RPMI8226 (cell line): Measurements from ENCODE around the gene L3MBTL1.
A peak's percentile ranks its signal among the peaks of the same experiment; 100 is the strongest.

Source experiments
- DNase-seq: peaks from one replicate; pipeline ENCODE4 v3.0.0-alpha.2; 2015

L3MBTL1 gene

DNA sequence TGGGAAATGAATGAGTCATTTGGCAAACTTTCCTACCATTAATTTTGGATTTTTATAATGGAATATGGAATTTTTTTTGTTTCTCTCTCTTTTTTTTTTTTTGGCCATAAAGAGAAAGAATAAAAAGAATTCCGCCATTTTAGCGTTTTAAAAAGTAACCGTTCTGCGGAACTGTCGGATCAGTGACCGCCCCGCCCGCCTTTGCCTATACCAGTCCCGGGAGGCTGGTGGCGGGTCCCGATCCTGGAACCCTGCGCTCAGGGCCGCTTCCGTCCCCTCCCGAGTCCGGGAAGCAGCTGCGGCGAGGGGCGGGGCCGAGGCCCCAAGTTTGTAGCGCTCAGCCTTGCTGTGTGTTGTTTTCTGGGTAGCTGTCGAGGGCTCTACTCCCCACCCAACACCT, 609 bp downstream of the L3MBTL1 start:
- no peak for DNase-seq

DNA sequence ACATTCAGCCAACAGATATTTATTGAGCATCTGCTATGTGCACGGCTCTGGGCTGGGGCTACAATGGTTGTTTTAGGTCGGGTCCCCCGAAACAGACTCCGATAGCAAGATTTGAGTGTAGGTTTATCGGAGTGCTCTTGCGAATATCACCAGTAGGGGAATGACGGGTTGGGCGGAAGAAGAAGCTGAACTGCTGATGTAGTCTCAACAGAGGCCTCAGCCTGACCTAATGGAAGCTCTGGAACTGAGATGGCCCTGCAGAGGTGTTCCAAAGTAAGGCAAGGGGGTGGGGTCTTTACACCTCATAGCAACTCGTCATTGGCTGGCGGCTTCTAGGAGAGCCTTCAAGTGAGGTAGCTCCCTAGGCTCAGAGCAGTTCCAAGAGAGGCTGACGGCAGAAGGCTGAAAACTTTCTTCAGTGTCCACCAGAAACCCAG, 1.1 kb downstream of the L3MBTL1 start:
- DNase-seq = no peak

DNA sequence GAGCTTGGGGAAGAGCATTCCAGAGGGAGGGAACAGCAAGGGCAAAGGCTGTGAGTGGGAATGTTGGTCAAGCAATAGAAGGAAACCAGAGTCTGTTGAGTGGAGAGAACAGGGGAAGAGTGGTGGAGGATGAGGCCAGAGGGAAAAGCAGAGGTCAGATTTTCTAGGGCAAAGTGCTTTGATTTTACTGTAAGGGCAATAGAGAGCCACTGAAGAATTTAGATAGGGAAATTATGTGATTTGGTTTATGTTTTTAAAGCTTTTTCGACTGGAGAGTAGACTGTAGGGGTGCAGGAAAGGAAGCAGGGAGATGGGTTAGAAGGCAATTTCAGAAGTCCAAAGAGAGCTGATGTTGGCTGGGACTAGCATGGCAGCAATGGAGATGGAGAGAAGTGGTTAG, 4.4 kb downstream of the L3MBTL1 start:
- DNase-seq = no peak

DNA sequence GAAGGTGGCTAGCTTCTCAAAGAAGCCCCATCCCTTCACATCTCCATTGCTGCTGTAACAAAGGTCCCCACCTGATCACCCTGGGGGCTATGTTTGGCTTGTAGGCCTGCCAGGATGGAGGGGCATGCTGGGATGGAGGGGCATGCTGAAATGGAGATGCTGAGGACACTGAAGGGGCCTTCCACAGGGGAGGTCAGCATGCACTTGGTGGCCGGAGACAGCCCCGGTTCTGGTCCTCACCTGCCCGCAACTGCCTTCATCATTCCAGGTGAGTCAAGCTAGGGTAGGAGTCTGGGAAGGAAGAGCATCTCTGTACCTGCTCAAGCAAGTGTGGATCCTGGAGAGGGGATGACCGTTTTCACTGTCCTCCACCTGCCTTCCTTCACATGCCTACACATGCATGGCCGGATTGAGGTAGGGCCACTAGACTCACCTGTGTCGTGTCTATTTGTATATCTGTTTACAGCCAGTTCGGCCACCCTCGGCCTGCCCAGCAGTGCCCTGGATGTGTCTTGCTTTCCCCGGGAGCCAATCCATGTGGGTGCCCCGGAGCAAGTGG, 6.0 kb downstream of the L3MBTL1 start:
- no peak for DNase-seq

DNA sequence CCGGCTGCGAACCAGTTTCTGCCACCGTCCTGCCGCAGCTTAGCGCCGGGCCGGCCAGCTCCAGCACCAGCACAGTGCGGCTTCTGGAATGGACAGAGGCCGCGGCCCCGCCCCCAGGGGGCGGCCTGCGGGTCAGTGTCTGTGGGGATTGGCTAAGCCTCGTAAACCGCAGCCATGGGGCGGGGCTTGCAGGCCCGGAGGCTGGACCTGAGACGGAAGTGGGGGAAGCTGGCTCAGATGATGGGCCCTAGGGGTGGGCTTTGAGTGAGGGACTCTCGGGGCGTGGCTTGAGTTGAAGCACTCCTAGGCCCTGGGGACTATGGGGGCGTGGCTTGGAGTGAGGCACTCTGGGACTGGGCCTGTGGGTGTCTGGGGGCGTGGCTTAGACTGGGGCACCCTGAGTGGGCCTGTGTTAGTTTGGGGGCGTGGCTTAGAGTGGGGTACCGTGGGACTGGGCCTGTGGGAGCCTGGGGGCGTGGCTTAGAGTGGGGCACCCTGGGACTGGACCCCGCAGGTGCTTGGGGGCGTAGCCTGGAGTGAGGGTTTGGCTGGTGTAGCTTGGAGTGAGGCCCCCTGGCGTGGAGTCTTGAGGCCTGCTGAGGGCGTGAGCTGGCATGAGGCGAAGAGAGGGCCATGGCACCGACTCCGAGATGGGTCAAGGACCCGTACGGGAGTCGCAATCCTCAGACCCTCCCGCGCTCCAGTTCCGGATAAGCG, 6.6 kb downstream of the L3MBTL1 start:
- DNase-seq = peak; percentile 98

DNA sequence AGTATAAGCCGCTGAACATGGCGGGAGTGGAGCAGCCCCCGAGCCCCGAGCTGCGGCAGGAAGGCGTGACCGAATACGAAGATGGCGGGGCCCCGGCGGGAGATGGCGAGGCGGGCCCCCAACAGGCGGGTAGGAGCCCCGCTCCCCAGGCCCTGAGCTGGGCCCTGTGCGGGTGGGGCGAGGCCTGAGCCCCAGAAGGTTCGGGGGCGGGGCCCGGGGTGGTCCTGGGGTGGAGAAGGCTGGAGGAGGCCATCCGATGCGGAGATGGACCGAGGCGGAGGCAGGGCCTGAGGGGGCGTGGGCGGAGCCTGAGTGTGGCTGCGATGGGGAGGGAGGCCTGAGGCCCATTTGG, 7.1 kb downstream of the L3MBTL1 start:
- DNase-seq = no peak

DNA sequence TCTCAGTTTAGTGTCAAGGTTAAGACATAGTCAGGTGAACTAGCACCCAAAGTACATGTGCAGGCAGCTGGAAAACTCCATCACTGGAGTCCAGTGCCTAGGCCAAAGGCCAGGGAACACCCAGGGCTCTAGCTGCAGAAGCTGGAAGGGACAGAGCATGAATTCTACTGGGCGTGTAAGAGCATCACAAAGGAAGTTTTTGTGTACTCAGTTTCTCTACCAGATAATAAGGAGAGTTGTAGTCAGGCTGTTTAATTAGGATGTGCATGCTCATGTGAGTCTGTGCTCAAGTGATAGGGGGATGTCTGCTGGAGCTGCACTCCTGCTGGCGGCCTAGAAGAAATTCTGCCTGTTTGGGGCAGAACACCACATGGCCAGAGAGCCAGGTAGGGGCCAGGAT, 8.1 kb downstream of the L3MBTL1 start:
- no peak for DNase-seq

DNA sequence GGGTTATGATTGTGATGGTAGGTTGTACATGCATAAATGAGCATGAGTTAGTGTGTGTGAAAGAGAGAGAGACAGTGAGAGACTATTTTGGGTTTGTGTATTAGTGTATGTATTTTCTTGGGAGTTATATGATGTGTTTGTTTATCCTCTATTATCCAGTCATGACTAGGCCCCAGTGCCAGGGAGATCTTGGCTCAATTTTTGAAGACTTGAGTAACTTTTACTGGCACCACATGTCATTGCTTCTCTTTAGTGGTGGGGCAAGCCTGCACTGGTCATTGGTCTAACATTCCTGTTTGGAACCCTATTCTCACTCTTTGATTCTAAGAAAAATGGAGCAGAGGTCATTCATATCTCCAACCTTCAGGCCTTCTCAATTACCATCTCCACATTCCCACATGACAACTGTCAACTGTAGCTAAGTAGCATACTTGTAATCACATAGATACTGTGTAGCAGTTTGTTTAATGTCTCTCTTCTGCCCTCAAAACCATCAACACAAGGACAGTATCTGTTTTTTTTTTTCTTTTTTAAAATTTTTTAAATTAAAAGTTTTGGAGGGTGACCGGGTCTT, 8.8 kb downstream of the L3MBTL1 start:
- DNase-seq = no peak

DNA sequence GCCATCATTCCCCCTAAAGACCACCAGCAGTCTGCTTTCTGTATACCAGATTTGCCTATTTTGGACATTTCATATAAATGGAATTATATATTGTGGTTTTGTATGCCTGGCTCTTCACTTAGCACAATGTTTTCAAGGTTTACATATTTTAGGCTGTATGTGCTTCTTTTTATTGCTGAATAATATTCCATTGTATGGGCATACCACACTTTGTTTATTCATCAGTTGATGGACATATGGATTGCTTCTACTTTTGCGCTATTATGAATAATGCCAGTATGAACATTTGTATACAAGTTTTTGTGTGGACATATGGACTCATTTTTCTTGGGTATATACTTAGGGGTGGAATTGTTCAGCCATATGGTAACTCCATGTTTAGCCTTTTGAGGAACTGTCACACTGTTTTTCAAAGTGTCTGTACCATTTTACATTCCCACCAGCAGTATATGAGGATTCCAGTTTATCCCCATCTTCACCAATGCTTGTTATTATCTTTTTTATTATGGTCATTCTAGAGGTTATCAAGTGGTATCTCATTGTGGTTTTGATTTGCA, 12.7 kb downstream of the L3MBTL1 start:
- no peak for DNase-seq

DNA sequence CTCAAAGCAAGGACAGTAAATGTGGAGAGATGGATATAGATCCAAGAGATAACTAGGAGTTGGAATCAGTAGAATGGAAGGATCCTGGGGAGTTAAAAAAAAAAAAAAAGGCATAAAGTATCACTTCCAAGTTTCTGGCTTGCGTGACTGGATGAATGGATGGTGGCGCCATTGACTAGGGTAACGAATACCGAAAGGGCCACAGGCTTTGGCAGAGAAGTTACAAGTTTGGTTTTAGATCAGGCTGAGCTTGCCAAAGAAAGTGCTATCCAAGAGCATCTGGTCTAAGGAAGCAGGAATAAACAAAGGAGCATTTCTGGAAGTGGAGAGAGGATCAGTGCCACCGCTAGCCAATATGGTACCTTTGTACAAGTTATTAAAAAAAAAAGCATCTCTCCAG, 17.5 kb downstream of the L3MBTL1 start:
- no peak for DNase-seq

DNA sequence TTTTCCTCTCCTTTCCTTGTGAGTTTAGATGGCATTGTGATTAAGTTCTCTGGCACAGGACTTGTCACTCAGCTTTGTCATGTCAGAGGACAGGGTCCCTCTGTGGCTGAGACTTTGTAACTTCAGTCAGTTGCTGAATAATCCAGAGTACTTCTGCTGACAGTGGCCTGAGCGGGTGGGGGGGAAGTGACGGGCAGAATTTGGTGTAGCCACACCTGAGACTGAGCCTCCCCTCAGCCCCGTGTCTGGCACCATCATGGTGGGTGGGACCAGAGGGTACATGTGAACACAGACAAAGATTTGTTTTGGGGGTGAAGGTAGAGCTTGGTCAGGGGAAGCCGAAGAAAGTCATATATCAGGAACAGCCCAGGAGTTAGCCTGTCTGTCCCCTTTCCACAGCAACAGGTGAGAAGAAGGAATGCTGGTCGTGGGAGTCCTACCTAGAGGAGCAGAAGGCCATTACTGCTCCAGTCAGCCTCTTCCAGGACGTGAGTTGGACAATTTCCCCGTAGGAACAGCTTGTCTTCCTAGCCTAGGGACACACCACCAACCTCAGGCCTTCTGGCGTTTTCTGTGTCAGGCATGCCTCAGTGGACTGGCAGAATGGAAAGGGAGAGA, 20.9 kb downstream of the L3MBTL1 start:
- DNase-seq = no peak

DNA sequence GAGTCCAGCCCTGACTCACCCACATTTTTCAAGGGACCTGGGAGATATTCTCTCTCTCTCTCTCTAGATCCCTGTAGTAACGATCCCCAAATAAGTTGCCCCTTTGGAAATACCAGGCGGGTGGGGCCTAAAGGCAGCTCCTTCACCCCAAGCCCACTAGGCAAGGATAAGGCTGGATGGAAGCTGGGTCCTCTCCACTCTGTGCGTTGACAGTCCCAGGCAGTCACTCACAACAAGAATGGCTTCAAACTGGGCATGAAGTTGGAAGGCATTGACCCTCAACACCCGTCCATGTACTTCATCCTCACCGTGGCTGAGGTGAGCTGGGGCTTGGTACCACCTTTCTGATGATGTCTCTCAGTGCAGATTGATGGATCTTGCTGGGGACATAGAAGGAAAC, 21.6 kb downstream of the L3MBTL1 start:
- DNase-seq = no peak

DNA sequence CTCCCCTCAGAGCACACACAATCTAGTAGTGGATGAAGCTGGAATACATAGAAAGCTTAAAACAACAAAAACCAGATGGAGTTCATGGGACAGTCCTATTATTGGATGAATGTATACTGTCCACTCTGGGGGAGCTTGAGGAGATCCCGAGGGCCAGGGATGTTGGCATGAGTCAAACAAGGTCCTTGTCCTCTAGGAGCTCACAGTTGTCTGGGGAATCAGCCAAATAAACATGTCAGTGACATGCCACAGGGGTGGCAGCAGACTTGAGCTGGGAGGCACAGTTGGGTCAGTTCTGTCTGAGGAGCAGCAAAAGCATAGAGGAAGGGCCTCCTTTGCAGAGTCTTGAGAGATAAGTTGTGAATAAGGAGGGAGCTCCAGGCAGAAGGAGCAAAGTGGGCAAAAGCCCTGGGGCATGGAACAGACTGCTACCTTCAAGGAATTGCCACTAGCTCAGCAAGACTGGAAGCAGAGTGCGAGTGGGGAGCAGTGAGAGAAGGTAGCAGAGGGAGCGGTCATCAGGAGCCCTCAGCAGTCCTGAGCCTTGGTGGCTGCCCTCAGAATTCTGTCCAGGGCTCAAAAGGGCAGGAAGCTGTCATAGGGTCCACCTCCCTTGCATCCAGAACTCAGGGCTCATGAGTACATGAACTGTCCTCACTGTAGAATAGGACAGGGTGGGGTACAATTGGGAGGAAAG, 22.1 kb downstream of the L3MBTL1 start:
- no peak for DNase-seq

DNA sequence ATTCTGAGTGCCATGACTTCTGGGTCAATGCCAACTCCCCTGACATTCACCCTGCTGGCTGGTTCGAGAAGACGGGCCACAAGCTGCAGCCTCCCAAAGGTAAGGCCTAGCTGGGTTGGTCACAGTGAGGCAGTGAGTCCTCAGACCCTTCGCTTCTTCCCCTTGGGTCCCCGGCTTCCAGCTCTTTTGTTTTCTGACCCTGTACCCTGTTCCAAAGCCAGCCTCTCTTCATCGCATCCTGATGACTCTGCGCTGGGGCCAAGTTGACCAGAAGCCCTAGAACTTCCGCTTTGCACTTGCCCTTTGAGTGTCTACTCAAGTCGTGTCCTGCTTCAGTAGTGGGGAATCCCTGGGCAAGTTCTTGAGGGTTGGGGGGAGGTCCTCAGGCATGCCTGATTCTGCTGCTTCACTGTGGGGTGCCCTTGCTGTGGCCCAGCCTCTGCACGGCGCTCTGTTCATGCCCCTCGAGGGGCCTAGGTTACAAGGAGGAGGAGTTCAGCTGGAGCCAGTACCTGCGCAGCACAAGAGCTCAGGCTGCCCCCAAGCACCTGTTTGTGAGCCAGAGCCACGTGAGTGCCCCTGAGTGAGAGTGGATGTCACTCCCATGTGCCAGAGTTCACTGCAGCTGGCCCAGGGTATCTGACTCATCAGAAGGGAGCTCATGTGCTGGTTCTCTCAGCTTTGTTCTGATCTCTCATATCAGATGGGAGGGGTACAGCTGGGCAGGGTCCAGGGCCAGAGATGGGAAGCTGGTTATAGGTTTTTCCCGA, 23.0 kb downstream of the L3MBTL1 start:
- peak; percentile 57 for DNase-seq

DNA sequence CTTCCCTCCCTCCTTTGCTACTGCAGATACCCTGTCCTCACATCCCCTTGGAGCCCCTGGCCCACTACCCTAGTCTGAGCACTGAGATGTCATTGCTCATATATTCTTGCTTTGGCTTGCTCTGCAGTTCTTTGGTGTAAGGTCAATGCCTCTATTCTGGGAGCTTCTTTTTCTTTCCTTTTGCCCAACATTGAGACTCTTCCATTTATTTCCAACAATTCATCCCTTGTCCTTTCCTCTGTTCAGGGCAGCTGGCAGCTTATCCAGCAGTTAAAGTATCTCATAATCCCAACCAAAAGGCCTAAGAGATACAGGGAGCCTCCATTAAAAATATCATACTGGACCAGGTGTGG, 23.6 kb downstream of the L3MBTL1 start:
- DNase-seq = no peak

DNA sequence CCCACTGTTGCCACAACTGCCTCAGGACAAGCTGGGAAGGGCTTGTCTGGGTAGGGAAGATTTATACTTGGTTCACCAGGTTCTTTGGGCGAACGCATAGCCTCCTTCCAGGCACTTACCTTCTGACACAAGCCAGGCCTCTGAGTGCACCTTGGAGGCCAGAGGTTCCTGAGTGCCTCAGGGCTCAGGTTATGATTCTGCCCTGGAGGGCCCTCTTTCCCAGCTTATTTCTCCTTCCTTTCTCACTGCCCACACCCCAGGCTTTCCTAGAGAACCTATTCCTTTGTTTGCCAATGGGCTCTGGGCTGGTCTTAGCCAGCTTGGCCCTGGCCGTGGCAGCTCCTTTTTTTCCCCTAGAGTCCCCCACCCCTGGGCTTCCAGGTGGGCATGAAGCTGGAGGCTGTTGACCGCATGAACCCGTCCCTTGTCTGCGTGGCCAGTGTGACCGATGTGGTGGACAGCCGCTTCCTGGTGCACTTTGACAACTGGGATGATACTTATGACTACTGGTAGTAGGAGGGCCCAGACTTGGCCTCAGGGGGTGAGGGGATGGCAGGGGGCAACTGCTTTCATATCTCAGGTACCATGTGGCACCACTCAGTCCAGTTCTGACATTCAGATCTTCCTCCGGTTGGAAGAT, 25.0 kb downstream of the L3MBTL1 start:
- no peak for DNase-seq

DNA sequence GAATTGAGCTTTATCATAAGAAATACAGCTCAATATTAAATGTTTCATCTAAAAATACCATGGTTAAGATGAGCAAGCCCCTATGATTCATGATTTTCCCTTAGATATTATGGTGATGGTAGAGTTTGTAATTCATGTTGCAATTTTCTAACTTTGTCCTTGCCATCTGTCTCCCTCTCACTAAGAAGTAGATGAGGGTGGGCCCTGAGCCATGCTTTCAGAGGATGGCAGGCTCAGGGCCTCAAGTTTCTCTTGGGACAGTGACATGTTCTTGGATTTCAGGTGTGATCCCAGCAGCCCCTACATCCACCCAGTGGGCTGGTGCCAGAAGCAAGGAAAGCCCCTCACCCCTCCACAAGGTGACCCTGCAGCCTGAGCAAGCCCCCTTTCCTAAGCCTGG, 25.6 kb downstream of the L3MBTL1 start:
- DNase-seq = no peak

DNA sequence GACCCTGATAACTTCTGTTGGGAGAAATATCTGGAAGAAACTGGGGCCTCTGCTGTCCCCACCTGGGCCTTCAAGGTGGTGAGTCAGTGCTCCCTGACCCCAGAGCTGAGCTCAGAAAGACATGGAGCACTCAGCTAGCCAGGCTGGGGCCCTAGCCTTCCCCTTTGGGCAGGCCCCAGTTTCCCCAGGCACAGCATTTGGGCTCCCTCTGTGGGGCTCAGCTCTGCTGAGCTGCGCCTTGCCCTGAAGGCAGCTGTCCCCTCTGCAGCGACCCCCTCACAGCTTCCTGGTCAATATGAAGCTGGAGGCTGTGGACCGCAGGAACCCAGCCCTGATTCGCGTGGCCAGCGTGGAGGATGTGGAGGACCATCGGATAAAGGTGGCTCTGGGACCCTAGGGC, 26.5 kb downstream of the L3MBTL1 start:
- no peak for DNase-seq

DNA sequence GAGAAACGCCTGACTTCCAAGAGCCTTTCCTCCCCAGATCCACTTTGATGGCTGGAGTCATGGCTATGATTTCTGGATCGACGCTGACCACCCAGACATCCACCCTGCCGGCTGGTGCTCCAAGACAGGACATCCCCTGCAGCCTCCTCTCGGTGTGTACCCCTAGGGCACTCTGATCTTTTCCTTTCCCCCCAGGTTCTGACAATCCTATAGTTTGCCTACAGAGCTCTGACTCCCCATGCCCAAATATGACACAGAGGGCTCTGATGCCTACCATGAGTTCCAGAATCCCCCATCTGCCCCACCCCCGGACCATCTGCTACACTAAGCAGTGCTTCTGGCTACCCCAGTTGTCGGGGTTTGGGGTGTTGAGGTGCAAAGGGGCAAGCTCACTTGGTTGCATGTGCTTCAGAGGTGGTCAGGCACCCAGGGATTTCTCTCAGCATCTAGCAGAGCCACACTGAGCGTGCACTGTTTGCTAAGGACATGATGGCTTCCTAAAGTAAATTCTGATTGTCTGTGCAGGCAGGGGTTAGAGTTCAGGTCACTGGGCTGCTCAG, 27.4 kb downstream of the L3MBTL1 start:
- DNase-seq = no peak

DNA sequence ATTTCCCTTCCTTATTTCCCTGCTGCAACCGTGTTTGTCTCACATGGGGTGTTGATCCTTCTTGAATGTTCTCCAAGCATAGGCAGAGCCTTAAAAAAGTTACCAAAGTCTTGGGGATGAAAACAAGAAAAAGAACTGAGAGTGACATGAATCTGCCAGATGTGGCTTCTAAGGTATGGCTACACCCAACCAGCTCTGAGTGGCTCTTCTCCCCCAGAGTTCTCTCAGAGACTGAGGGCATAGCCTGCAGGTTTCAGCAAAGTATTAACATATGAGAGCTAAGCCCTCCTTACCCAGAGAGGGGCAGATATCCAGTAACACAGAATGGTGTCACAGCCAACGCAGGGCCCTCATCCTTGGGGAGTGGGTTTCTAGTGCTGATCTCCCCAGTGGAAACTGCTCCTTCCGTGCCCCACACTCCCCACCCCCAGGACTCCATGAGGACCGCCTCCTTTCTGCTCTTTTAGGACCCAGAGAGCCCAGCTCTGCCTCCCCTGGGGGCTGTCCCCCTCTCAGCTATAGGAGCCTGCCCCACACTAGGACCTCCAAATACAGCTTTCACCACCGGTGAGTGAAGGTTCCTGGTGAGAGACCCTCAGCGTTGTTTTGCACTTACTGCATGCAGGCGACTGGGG, 28.0 kb downstream of the L3MBTL1 start:
- DNase-seq = no peak
